Kidney tubule cell (primary cell): Measurements from ENCODE around the gene EXD3.

Source experiments
- DNase-seq: peaks from one replicate; pipeline ENCODE4 v3.0.0-alpha.2; 2018; ENCODE audit warnings: low spot score

Gene EXD3

DNA sequence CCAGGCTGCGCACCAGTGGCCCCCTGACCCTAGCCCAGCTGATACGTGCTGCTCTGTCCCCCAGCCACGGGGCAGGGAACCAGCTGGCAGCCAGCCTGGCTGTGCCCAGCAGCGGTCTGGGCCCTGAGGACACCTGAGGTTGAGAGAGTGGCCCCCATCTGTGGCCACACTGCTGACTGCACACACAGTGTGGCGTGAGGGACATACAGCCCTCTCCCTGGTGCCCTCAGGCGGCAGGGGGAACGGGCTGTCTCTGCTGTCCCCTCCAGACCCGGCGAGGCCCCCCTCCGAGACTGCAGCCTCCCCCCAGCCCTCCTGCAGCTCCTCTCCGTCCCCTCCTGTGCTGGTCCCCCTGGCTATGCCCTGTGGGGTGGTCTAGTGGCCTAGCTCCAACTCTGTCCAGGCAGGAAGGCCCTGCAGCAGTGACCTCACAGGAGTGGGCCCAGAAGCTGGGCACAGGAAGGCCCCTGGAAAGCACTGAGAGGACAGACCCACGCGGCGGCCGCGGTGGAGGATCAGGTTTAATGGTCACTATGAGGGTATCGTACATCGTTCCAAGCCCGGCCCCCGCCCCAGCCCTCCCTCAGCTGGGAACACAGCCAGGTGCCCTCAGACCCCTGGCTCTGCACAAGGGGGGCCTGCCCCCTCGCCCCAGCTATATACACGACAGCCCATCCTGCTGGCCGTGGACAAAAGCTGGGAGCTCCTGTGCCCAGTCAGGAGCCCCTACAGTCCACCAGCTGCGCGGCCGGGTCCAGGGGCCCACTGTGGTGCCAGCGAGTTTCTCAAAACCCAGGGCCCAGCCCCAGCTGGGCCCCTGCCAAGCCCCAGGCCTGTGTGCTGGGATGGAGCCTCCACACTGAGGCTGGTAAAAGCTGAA, 25.0 kb upstream of the EXD3 start:
- no peak for DNase-seq

DNA sequence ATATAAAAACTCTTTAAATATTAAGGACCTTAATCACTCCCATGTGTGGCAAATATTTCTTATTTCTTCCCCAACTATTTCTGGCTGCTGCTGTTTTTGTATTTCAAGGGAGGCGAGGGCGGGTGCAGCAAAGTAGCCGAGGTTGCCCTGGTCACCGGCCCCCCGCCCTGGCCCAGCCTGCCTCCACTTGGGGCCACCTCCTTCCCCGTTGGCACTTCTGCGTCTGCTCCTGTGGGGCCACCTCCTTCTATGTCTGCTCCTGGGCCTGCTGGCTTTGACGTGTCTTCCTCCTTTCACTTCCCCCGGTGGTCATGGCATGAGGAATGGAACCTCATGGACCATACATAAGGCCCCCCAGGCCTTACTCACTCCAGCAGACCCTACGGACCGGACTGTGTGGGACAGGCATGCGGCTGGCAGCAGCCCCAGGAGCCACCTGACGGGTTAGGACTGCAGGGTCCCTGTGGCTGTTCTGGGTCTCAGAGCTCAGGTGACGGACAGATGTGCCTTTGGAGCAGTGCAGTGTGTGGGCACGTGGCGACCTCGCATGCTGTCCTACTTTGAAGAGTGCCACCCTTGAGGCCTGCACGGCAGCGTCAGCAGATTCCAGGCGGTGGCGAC, 24.0 kb upstream of the EXD3 start:
- DNase-seq = no peak

DNA sequence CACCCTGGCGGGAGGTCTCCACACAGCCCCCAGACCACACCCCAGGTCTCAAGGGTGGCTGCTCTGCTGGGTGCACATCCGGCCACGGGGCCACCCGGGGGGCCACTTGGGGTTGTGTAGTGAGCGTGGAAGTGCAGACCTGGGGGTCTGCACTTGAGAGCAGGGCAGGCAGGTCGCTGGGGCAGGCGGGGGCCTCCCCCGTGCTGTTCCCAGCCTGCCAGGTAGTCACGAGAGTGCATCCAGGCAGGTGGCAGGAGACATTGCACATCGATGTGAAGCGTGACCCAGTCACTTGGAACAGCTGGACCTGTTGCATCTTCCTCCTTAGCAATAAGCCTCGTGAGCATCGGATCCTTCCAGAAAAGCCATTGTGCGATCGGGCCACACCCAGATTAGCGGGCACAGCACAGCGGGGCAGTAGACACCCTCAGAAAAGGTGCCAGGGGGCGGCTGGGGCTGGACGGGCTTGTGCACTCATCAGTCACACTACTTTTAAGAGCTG, 23.0 kb upstream of the EXD3 start:
- peak; percentile 42 for DNase-seq

DNA sequence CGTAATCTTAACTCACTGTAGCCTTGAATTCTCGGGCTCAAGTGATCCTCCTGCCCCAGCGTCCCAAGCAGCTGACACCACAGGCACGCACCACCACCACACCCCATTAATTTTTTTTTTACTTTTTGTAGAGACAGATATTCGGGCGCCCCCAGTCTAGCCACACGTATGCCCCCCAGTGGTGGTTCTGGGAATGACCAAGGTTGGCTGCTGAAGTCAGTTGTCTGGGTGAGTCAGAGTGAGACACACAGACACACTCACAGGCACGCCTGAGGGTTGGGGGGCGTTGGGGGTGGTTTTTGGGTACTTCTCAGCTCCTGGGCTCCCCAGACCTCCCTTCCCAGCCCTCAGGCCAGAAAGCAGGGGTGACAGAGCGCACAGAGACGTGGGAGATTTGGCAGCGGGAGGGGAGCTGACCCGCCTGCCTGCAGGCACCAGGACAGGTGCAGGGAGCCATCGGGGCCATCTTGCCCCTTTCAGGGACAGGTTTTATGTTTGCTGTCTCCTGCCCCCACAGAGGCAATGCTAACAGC, 22.4 kb upstream of the EXD3 start:
- peak; percentile 77 for DNase-seq

DNA sequence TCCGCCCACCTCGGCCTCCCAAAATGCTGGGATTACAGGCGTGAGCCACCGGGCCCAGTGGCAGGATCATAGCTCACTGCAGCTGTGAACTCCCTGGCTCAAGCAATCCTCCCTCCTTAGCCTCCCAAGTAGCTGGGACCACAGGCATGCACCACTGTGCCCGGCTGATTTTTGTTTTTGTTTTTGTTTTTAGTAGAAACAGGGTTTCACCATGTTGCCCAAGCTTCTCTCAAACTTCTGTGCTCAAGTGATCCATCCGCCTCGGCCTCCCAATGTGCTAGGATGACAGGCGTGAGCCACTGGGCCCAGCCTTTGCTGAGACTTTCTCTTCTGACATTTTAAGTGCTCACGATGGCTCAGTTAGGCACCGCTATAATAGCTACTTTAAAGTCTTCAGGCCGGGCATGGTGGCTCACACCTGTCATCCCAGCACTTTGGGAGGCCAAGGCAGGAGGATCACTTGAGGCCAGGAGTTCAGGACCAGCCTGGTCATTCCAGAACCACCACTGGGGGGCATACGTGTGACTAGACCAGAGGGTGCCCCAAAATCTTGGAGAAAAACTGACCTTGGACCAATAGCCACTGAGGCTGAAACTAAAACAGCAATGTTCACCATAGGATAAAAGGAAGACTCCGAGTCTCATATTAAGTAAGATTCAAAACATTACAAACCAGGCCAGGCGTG, 21.3 kb upstream of the EXD3 start:
- DNase-seq = no peak

DNA sequence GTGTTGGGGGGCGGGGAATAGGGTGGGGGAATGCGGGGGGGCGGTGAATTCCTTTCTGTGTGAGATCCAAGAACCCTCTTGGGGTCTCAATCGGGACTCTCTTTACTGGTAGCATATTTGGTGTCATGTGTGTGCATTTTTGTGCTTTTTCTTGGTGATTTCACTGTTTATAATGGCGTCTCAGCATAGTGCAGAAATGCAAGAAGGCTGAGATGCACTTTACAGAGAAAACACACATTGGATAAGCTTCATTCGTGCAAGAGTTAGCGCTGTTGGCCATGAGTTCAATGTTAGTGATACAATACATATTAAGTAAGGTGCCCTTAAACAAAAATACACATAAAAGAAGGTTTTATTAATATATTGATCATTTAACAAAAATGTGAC, 19.0 kb upstream of the EXD3 start:
- DNase-seq = no peak

DNA sequence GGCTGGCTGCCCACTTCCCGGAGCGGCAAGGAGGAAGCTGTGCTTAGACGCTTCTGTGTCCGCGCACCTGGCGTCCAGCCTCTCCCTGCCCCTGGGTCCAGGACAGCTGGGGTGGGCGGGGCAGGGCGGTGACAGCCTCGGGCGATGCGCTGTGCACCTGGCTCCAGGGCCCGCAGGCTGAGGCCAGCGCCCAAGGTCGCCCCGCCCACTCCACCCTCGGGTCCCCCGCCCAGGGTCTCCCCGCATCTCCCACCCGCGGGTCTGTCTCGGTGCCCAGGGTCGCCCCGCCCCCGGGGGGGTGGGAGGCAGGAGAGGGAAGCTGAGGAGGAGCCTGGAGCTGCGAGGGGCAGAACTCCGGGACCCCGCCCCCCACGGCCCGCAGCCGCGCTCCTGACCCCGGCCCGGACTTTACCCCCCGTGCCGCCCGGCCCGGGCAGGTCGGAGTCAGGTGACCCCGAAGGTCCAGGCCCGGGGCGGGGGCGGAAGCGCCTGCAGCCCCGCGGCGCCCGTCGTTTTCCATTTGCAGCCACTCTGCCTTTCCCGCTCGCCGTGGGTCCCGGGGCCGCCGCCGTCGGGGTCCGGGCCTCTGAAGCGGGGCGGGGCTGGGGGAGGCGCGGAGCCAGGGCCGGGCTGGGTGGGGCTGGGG, 18.4 kb upstream of the EXD3 start, which contains the start of gene ENTPD8:
TSS of gene ENTPD8 (minus strand) at position 69 of the 646 bp plus-strand sequence. CDS start 3,072 bp downstream, outside the sequence.
- peak; percentile 56 for DNase-seq

DNA sequence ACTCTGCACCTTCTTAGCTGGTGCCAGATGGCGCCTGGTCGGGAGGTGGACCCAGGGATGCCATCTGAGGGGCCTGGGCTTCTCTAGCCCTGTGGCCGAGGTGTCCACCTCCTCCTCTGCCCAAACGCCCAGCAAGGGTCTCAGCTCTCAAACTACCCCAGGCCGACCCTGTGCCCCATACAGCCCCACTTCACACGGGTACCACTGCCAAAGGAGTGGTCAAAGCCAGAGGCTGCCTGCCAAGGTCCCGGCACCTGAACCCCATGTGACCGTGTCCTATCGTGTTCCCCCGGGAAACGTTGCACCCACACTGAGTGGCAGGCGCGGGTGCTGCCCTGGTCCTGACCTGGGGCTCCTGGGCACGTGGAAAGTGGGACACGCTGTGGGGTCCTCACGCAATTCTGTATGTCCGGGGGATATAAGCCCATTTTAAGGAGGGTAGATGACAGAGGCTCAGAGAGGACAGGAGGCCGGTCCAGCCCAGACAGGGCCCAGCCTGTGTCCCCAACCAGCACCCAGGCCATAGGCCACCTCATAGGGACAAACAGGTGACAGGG, 16.3 kb upstream of the EXD3 start:
- no peak for DNase-seq

DNA sequence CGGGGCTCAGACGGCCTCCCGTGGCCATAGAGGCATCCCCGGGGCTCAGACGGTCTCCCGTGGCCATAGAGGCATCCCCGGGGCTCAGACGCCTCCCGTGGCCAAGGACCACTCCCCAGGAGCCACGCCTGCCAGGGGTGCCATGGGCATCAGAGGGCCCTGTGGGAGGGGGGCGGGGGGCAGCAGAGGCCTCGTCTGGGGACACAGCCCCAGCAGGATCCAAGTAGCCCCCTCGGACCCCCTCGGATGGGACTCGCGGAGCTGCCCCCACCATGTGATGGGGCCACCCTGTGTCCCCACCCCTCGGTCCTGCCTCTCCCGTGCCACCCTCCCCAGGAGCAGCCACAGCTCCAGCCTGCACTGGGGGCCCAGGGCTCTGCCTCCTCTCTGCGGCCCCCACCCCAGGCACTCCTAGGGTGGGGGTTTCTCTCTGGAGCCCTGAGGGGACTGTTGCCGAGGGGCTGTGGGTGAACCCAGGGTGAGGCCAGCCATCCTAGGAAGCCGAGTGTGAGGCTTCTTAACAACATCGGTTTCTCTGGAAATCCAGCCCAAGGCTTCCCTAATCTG, 15.7 kb upstream of the EXD3 start:
- DNase-seq = no peak

DNA sequence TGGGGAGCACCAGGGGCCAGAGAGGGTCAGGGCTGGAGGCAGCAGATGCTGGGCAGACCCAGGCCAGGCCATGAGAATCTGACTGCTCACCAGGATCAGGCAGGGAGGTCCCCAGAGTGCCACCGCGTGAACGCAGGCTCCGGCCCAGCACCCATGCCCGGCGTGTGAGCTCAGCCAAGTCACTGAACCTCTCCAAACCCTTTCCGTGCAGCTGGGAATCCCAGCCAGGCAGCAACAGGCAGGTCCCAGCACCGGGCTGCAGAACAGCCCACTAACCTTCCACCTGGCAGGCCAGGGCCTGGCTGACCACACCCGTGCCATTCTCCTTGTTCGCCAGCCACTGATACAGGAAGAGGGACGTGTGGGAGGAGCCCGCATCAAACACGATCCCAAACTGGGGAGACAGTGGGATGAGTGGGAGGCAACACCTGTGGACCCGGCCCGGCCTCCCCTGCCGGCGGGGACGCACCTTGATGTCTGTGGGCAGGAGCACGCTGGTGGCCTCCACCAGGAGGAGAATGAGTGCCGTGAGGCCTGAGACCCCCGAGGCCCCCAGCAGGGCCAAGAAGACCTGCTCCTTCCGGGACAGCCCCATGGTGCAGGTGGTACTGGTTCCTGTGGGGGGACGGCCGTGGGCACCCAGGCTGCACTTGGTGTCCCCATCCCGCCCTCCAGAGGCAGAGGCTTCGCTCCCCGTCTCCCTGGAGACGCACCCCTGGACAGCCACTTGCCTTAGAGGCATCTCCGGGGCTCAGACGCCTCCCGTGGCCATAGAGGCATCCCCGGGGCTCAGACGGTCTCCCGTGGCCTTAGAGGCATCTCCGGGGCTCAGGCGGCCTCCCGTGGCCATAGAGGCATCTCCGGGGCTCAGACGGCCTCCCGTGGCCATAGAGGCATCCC, 15.0 kb upstream of the EXD3 start:
- DNase-seq = no peak

DNA sequence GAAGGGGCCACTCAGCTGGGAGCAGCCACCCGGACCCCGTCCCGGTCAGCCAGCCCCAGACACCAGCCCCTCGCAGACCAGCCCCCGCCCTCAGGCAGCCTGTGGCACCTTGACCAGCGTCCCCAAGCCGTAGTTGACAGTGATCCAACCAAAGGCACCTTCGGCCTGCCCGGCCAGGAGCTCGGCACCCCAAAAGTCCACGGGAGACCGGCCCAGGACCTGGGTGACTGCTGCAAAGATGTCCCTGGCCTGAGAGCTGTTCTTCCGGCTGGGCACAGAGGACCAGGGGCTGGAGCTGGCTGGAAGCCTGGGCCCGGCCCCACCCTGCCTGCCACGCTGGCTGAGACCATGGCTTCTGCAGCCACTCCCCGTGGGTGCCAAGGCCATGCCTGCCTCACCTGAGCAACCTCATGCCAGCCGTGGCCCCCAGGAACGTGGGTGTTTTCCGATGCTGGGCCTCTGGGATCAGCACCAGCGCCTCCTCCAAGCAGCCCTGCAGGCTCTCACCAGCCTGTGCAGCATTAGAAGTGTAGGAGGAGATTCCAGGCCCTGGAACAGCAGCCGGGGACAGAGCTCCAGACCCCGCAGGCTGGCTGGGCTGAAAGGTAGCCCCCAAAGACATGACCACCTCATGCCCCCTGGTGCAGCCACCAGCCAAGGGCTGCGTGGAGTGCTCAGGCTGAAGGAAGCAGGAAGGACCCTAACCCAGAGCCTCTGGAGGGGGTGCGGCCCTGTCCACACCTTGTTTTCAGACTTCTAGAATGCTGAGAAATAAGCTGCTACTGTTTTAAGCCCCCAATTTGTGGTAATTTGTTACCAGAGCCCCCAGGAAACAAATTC, 14.0 kb upstream of the EXD3 start:
- DNase-seq = no peak

DNA sequence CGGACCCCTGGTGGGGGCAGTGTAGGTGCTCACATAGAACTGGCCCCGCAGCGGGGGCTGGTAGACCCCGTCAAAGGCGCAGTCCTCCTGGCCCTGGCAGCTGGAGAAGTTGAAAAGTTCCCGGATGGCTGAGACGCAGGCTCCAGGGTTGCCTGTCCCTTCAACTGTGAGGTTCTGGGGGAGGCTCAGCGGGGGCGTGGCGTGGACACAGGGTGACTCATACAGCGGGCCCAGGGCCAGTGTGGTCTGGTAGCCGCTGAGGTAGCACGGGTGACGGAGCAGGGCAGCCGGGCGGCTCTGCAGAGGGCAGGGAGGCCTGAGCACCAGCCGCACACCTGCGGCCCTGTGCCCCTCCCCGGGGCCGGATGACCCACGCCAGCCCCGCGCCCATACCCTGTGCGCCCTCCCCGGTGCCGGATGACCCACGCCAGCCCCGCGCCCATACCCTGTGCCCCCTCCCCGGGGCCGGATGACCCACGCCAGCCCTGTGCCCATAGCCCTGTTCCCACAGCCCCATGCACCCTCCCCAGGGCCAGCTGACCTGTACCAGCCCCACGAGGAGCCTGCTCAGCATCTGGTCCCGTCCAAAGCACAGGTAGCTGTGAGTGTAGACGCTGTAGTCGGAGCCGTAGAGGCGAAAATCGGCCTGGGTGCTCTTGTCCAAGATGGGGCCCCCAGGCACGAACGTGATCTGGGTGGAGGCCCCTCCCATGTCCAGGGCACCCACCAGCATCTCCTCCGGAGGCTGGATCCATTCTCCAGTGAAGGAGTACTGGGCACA, 13.2 kb upstream of the EXD3 start:
- DNase-seq = peak; percentile 93

DNA sequence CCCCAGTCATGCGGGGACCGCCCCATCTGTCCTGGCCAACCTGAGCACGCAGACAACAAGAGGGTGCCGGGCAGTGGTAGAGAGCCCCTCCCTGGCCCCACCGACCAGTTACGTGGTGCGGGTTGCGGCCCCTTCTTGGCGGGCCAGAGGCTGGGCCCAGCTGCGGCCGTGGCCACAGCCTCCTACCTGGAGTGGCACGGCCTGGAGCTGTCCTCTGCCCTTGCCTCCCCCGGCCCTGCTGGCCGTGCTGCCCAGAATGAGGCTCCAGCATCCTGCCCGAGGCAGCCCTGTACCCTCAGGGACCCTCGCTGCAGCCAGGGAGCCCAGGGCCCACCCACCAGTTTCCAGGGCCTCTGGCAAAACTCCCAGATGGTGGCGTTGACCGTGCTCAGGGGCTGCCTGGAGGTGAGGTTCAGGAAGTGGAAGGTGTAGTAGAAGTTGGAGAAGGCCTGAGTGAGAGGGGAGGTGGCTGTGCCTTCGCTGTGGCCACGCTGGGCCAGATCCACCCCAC, 12.5 kb upstream of the EXD3 start:
- DNase-seq = no peak

DNA sequence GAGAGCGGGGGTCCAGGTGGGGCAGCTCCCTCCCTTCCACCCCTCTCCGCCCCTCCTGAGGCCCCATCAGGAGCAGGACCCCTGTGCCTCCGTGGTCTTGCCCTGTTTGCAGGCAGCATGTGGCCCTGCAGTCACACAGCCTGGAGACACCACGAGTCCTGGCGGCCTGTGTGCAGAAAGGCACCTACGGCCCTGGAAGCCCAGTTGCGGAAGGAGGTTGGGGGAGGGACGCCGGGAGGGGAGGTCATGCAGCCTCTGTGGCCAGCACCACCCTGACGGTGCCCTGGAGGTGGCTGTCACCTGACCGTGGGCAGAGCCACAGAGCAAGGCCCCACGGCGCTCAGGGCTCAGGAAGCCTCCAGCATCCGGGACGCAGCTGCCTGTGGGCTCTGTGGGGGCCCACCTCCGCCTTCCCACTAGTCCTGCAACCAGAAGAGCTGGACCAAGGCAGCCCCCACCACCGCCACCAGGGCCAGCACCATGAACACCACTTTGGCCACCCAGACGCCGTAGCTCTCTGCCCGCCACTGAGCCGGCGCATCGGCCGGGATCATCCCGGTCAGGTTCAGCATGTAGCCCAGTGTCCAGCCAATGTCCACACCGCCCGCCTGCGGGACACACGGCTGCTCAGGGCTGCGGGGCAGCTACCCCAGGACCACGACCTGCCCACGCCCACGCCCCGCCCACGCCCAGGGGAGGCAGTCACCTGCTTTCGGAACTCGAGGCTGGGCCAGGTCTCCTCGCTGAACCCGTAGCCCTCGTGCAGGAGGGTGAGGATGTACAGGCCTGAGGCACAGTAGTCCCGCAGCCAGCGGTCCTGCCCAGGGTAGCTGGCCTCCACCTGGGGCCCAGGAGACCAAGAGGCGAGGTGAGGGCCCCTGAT, 11.8 kb upstream of the EXD3 start:
- no peak for DNase-seq

DNA sequence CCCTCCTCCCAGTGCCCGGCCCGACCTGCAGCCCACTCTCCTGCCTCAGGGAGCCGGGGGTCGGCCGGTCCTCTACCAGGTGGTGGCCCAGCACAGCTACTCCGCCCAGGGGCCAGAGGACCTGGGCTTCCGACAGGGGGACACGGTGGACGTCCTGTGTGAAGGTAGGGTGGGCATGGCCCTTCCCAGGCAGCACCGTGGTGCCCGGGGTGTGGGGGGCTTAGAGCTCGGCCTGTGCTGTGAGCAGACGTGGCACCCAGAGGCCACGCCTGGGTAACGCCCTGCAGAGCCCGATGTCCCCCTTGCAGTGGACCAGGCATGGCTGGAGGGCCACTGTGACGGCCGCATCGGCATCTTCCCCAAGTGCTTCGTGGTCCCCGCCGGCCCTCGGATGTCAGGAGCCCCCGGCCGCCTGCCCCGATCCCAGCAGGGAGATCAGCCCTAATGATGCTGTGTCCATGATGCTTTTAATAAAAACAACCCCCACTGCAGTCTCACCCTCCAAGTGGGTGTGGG, 11.0 kb upstream of the EXD3 start:
- DNase-seq = no peak

DNA sequence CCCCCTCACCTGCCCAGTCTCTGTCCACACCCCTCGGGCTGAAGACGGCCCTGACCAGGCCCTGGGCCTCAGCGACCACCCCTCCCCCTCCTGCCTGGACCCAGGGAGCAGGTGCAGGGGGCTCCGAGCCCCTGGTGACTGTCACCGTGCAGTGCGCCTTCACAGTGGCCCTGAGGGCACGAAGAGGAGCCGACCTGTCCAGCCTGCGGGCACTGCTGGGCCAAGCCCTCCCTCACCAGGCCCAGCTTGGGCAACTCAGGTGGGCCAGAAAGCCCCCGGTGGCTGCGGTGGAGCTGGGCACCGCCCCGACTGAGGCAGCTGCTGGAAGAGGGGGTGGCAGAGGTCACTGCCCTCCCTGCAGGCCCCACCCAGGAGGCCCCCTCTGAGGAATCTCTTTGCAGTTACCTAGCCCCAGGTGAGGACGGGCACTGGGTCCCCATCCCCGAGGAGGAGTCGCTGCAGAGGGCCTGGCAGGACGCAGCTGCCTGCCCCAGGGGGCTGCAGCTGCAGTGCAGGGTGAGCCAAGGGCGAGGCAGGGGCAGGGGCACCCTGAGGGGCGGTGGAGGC, 10.5 kb upstream of the EXD3 start:
- DNase-seq = no peak
